Measurements from ENCODE around the gene ZNF772.
A peak's percentile ranks its signal among the peaks of the same experiment; 100 is the strongest.
"Not testable (repeated sequence)": the region's sequence is repeated elsewhere in the genome, so short reads cannot be mapped to it uniquely, and the experiment has no call there.

The ZNF772 gene

DNA sequence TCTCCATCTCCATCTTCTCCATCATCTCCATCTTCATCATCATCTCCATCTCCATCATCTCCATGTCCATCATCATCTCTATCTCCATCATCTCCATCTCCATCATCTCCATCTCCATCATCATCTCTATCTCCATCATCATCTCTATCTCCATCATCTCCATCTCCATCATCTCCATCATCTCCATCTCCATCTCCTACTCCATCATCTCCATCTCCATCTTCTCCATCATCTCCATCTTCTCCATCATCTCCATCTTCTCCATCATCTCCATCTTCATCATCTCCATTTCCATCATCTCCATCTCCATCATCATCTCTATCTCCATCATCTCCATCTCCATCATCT is 21.9 kb upstream of the ZNF772 start:
- peaks cover 24 to 31% (median 27%) of the 10 kb centered on the region in 3 donors for H3K36me3 ChIP-seq
- H3K4me1 ChIP-seq; H3K27me3 ChIP-seq; H3K27ac ChIP-seq; intact Hi-C loops (cut with DNase I; ENCODE audit: low total_unique reads); DNase-seq: not testable (repeated sequence)
- peak overlapping the region in 1 of 2 donors; percentile 87 for H3K4me3 ChIP-seq
- H3K9me3 ChIP-seq, result peaks cover 0 to 50% (median 12%) of the 10 kb centered on the region in 3 donors

DNA sequence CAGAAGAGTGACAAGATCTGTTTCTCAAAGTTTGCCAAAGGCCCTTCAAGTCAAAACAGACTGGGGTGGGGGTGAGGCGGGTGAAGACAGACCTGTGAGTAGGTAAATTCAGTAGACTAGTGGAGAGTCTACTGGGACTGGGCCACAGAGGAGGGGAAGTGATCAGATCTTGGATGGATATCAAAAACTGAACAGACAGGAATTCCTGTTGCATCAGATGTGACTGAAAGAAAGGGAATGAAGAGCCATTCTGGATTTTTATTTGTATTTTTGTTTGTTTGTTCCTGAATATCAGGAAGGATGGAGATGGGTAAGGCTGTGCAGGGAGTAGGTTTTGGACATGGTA is 10.9 kb upstream of the ZNF772 start:
- not testable (repeated sequence) for H3K27me3 ChIP-seq, DNase-seq, H3K27ac ChIP-seq
- Histone ChIP-seq H3K9me3 (peaks cover 0 to 26% (median 11%) of the 10 kb centered on the region in 3 donors), H3K4me3 (peak overlapping the region in 1 of 2 donors; percentile 84), H3K4me1 (peaks cover 0 to 12% (median 4%) of the 10 kb centered on the region in 4 donors), H3K36me3 (peaks cover 32 to 40% (median 36%) of the 10 kb centered on the region in 3 donors)
- intact Hi-C loops (cut with DNase I; ENCODE audit: low total_unique reads), result loop anchor here (5.0 kb wide), 1 partner anchor 76 kb away; the partner anchor contains the start of gene ZNF17

DNA sequence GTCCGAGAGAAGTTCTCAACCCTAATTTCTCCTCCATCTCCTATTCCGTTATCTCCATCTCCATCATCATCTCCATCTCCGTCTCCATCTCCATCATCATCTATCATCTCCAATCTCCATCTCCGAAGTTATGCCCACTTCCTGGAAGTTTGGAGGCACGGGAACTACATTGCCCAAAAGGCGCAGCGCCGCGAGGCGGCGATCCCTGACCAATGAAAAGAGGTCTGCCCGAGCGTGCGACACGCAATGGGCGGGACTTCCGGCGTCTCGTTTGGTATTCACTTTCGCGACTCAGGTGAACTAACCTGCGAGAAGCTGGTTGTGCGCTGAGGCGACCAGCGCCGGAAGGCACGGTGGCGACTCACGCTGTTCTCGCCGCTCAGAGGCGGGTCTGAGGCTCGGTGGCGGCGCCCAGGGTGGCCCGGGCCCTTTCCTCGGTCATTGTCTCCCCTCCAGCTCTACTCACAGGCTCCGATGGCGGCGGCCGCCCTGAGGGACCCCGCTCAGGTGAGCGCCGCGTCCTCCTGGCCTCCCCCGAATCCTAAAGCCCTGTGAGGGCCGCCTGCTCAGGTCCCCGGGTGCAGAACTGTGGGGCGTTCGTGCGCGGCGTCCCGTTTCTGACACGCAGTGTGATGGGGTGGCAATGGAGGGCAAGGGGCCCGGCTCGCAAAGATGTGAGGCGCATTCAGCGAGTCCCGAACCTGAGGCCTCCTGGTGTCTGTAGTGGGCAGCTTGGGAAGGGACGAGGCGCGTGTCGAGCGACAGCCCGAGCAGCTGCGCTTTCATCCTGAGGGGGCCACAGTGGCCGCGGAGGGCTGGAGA is 10.3 kb upstream of the ZNF772 start, which contains the start of gene ZNF419:
TSS of gene ZNF419 (plus strand) at position 274 of the 822 bp plus-strand sequence. CDS start at position 475, 201 bp downstream.
- intact Hi-C loops (cut with DNase I; ENCODE audit: low total_unique reads), result loop anchor here (5.0 kb wide), 1 partner anchor 75 kb away; the partner anchor contains the start of gene ZNF17
- peaks cover 26 to 34% (median 30%) of the 10 kb centered on the region in 3 donors for H3K36me3 ChIP-seq
- peak; percentile 89 to 94 for DNase-seq

DNA sequence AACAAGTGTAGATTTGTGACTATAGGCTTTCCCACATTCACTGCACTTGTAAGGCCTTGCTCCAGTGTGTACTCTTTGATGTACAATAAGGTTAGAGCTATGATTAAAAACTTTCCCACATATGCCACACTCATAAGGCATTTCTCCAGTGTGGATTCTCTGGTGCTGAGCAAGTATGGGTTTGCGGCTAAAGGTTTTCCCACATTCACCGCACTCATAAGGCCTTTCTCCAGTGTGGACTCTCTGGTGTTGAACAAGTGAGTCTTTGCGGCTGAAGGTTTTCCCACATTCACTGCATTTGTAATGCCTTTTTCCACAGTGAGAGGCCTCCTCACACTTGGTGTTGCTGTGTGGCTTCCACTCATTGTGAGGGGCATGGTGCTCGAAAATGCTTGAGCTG is 3.7 kb downstream of the ZNF772 start:
- Histone ChIP-seq H3K36me3 (peaks cover 46 to 83% (median 80%) of the 10 kb centered on the region in 3 donors), H3K4me3 (no peak overlapping the region), H3K4me1 (peaks cover 0 to 8% (median 5%) of the 10 kb centered on the region in 4 donors), H3K9me3 (peaks cover 31 to 84% (median 75%) of the 10 kb centered on the region in 3 donors), H3K27me3 (no peaks in the 10 kb centered on the region), H3K27ac (no peak overlapping the region)
- TF ChIP-seq, protein P1, sequence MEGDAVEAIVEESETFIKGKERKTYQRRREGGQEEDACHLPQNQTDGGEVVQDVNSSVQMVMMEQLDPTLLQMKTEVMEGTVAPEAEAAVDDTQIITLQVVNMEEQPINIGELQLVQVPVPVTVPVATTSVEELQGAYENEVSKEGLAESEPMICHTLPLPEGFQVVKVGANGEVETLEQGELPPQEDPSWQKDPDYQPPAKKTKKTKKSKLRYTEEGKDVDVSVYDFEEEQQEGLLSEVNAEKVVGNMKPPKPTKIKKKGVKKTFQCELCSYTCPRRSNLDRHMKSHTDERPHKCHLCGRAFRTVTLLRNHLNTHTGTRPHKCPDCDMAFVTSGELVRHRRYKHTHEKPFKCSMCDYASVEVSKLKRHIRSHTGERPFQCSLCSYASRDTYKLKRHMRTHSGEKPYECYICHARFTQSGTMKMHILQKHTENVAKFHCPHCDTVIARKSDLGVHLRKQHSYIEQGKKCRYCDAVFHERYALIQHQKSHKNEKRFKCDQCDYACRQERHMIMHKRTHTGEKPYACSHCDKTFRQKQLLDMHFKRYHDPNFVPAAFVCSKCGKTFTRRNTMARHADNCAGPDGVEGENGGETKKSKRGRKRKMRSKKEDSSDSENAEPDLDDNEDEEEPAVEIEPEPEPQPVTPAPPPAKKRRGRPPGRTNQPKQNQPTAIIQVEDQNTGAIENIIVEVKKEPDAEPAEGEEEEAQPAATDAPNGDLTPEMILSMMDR (IDR thresholded peaks at IDR 0.05), result no peak
- intact Hi-C loops (cut with DNase I; ENCODE audit: low total_unique reads), result no loop called here
- no peak for DNase-seq

More for the DNA sequence above, 10.3 kb upstream of the ZNF772 start, which contains the start of gene ZNF419:
- H3K27ac ChIP-seq, result peak within 1 kb of the TSS; percentile 70 to 76
- not testable (repeated sequence) for H3K27me3 ChIP-seq
- peaks cover 0 to 20% (median 5%) of the 10 kb centered on the region in 3 donors for H3K9me3 ChIP-seq
- H3K4me3 ChIP-seq, result peak within 1 kb of the TSS; percentile 84 to 99
- H3K4me1 ChIP-seq, result peaks cover 0 to 12% (median 4%) of the 10 kb centered on the region in 4 donors

DNA sequence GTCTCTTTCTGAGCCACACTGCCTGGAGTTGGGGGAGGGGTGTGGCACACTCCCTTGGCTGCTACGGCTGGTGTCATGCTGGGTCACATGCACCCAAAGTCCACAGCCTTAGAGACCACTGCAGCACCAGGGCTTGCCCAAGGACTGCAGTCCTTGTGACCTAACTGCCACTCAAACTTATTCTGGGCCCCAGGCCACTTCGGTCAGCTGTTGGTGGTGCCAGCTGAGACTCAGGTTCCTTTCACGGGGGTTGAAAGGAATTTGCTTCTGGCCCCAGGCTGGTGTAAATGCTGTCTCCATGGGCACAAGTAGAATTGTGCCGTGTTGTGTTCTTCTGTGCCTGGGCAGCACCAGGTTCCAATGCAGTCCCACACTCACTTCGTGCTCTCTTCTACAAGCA is 10.9 kb downstream of the ZNF772 start:
- peaks cover 14 to 100% (median 70%) of the 10 kb centered on the region in 3 donors for H3K9me3 ChIP-seq
- intact Hi-C loops (cut with DNase I; ENCODE audit: low total_unique reads), result no loop called here
- DNase-seq, result no peak
- no peak overlapping the region for H3K27ac ChIP-seq
- no peak overlapping the region for H3K4me3 ChIP-seq
- H3K36me3 ChIP-seq, result peaks cover 27 to 68% (median 60%) of the 10 kb centered on the region in 3 donors
- no peaks in the 10 kb centered on the region for H3K4me1 ChIP-seq
- TF ChIP-seq, protein P1 (IDR thresholded peaks at IDR 0.05), result no peak
- H3K27me3 ChIP-seq, result no peaks in the 10 kb centered on the region

DNA sequence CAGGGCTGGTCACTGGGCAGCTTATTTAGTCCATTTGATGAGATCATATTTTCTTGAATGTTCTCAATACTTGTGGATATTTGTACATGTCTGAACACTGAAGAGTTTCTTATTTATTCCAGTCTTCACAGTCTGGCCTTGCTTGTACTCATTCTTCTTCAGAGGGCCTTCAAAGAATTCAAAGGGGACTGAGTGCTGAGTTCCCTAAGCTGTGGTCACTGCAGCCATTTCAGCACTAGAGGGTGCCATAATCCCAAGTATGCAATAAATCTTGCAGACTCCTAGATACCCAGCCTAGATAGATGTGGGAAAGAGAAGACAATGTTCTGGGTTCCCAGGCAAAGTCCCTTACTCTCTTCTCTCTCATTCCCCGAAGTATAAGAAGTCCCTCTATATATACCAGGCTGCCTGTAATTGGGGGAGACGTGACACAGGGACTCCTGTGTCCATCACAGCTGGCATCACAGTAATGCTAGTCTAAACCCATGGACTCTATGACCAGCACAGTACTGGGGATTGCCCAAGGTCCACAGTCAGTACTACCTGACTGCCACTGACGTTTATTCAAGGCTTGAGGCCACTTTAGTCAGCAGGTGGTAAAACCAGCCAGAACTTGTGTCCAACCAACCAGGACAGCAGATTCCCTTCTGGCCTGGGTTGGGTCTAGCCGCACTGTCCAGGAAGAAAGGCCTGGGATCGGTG is 11.5 kb downstream of the ZNF772 start:
- Histone ChIP-seq H3K4me1 (no peaks in the 10 kb centered on the region), H3K36me3 (peaks cover 27 to 62% (median 53%) of the 10 kb centered on the region in 3 donors), H3K27me3 (no peaks in the 10 kb centered on the region), H3K9me3 (peaks cover 9 to 100% (median 67%) of the 10 kb centered on the region in 3 donors), H3K4me3 (no peak overlapping the region), H3K27ac (no peak overlapping the region)
- no peak for DNase-seq
- TF ChIP-seq, protein P1 (IDR thresholded peaks at IDR 0.05), result no peak
- intact Hi-C loops (cut with DNase I; ENCODE audit: low total_unique reads), result no loop called here

All from tibial artery (tissue), 4 donors.